GM12872 (cell line): ENCODE results near the gene AFF3.

ENCODE experiments used
- TF ChIP-seq, protein P1 (sequence below): IDR thresholded peaks from 3 replicates; pipeline ENCODE4 v1.5.1; 2011; ENCODE audit warnings: low read depth, mild to moderate bottlenecking, low read length, moderate library complexity; ENCODE audit not compliant: insufficient read depth

The AFF3 gene

GRCh38 chr2:99561804-99562203, 580.6 kb downstream of the AFF3 start:
- TF ChIP-seq, protein P1, sequence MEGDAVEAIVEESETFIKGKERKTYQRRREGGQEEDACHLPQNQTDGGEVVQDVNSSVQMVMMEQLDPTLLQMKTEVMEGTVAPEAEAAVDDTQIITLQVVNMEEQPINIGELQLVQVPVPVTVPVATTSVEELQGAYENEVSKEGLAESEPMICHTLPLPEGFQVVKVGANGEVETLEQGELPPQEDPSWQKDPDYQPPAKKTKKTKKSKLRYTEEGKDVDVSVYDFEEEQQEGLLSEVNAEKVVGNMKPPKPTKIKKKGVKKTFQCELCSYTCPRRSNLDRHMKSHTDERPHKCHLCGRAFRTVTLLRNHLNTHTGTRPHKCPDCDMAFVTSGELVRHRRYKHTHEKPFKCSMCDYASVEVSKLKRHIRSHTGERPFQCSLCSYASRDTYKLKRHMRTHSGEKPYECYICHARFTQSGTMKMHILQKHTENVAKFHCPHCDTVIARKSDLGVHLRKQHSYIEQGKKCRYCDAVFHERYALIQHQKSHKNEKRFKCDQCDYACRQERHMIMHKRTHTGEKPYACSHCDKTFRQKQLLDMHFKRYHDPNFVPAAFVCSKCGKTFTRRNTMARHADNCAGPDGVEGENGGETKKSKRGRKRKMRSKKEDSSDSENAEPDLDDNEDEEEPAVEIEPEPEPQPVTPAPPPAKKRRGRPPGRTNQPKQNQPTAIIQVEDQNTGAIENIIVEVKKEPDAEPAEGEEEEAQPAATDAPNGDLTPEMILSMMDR, result no peak

DNA sequence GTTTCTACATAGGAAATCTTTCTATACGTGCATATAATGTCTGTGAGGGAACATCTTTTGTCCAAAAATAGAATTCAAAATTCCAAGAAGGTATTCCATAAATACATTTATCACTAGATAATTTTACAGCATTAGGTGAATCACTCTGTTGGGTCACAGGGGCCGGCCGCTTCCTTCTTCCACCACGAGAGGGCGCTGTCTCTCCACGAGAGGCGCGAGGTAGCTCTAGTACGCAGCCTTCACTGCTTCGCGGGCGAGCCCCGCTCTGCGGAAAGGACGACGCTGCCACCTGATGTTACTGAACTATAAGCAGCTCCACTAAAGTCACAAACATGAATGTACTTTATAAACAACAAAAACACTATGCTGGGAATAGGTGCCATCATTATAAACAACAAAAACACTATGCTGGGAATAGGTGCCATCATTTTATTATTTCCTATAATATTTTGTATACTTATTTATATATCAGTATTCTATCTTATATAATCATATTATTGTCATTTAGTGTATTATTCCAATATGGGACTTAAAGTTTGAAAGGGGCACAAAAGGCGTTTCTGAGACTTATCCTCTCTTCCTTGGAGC, 583.2 kb downstream of the AFF3 start:
- TF ChIP-seq, protein P1, result peak; percentile 90

GRCh38 chr2:99555404-99555803, 587.0 kb downstream of the AFF3 start:
- TF ChIP-seq, protein P1, result no peak

DNA sequence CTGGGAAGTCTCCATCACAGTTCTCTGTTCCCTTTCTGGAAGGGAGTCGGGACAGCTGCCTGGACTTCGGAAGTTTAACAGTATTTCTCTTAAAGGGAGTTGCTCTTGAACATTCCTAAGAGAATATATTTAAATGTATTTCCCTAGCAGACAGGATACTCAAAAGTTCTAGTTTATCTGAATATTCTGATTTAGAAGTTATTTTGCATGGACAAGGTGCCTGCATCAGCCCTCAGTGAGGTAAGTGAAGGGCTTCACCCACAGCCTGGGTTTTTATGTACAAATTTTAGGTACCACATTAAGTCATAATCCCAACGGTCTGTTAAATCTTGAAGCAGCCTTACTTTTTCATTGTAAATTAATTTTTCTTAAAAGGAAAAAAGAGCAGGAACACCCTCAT, 587.5 kb downstream of the AFF3 start:
- TF ChIP-seq, protein P1, result no peak

GRCh38 chr2:99554238-99554637, 588.2 kb downstream of the AFF3 start:
- TF ChIP-seq, protein P1, result no peak

DNA sequence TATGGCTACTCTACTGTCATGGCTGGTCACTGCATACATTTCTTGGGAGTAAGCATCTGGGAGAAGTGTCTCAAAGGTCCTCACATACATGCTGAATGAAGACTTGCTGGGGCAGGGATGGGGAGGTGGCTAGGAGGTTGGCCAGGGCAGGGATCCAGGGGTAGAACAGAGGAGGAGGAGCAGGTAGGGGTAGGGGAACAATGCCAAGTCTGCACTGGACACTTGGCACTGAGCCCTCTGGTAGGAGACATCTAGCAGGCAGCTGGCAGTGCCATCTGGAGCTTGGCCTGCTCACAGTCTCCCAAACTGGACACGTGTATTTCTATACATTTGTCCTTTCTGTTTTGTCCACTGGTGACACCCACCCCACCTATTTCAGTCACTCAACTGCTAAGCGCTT, 589.9 kb downstream of the AFF3 start:
- TF ChIP-seq, protein P1, result no peak

DNA sequence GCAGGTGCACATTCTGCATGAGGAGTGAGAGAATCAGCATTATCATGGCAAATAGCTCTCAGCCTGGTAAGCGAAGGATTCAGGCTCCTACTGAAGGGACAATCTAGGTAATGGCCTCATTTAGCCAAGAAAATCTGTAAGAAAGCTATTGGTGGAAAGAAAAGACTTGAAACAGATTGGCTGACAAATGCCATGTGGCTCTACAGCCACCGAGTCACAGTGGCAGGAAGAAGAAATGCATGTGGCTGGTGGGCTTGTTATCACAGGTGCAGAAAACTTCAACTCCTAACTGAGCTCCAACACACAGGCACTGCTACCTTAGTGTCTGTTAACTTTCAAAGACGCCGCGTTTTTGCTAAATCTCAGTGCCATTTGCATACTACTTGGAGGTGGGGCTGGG, 592.0 kb downstream of the AFF3 start:
- TF ChIP-seq, protein P1, result no peak
